Measurements from ENCODE around the gene GRIK2.

The GRIK2 gene

GRCh38 chr6:101722991-101723579 is 329.6 kb downstream of the GRIK2 start:
- no peak overlapping the region for H3K4me3 ChIP-seq (ENCODE audit: low read length)
- no peak for TF ChIP-seq CTCF (conservative IDR thresholded peaks at IDR 0.05; ENCODE audit: low read depth, low read length)
- peak; percentile 35 for DNase-seq (ENCODE audit: low read depth)

GRCh38 chr6:101728388-101728787 is 334.9 kb downstream of the GRIK2 start:
- DNase-seq (ENCODE audit: low read depth) = no peak
- H3K4me3 ChIP-seq (ENCODE audit: low read length) = no peak overlapping the region

GRCh38 chr6:101728956-101729355 is 335.4 kb downstream of the GRIK2 start:
- no peak overlapping the region for H3K4me3 ChIP-seq (ENCODE audit: low read length)
- TF ChIP-seq CTCF (conservative IDR thresholded peaks at IDR 0.05; ENCODE audit: low read depth, low read length) = no peak
- no peak for DNase-seq (ENCODE audit: low read depth)

More at GRCh38 chr6:101728388-101728787, 334.9 kb downstream of the GRIK2 start:
- no peak for TF ChIP-seq CTCF (conservative IDR thresholded peaks at IDR 0.05; ENCODE audit: low read depth, low read length)

GRCh38 chr6:101730954-101731353 is 337.4 kb downstream of the GRIK2 start:
- DNase-seq (ENCODE audit: low read depth) = no peak
- H3K4me3 ChIP-seq (ENCODE audit: low read length) = no peak overlapping the region
- TF ChIP-seq CTCF (conservative IDR thresholded peaks at IDR 0.05; ENCODE audit: low read depth, low read length) = no peak

GRCh38 chr6:101733899-101734298 is 340.4 kb downstream of the GRIK2 start:
- H3K4me3 ChIP-seq (ENCODE audit: low read length) = no peak overlapping the region
- DNase-seq (ENCODE audit: low read depth) = no peak
- TF ChIP-seq CTCF (conservative IDR thresholded peaks at IDR 0.05; ENCODE audit: low read depth, low read length) = no peak

GRCh38 chr6:101738481-101738880 is 345.0 kb downstream of the GRIK2 start:
- no peak for TF ChIP-seq CTCF (conservative IDR thresholded peaks at IDR 0.05; ENCODE audit: low read depth, low read length)
- H3K4me3 ChIP-seq (ENCODE audit: low read length) = no peak overlapping the region
- DNase-seq (ENCODE audit: low read depth) = no peak

GRCh38 chr6:101740631-101741030 is 347.1 kb downstream of the GRIK2 start:
- no peak for DNase-seq (ENCODE audit: low read depth)
- no peak overlapping the region for H3K4me3 ChIP-seq (ENCODE audit: low read length)
- TF ChIP-seq CTCF (conservative IDR thresholded peaks at IDR 0.05; ENCODE audit: low read depth, low read length) = no peak
